K562 (cell line): ENCODE data around the gene PRKG1. TPM values are rescaled to one million over a fixed set of nuclear protein-coding genes. Genes with fewer than 3 reads are reported as not detected.

Experiments used
- ATAC-seq: fragments of 200-7000 bp; cut with Tn5 transposase; 3 replicates; pipeline ENCODE4 v1.9.1; 2020; ENCODE audit warnings: moderate library complexity
- BruUV-seq: library from RNA; stranded (reverse); fragments of 400-500 nt; replicated peaks from 2 replicates; lab custom pipeline; 2021; lab: Mats Ljungman, UMichigan
- CTCF ChIA-PET: fragments of 300-600 bp; formaldehyde crosslinking; extraction: SDS; loops from one replicate; lab custom pipeline; 2021; ENCODE audit warnings: low intra/inter-chr PET ratio; lab: Yijun Ruan, JAX
- POLR2A ChIA-PET: fragments of 300-600, 350-650 bp; sonication (Branson Sonifier 250); formaldehyde crosslinking; extraction: SDS; loops from one replicate; lab custom pipeline; 2021; ENCODE audit warnings: antibody characterized with exemption, inconsistent platforms; lab: Yijun Ruan, JAX
- DNase-seq, 4 experiments: peaks; one replicate each; pipeline versions ENCODE4 v3.0.0 to v3.0.0-alpha.2; 2011 to 2018; ENCODE audit warnings: low spot score in 3 of 4, mixed read lengths in 3 of 4; ENCODE audit errors: extremely low read depth in 1 of 4
- FAIRE-seq: peaks from 2 replicates; lab custom pipeline; 2011; peaks lifted over from hg19 to GRCh38; lab: Jason Lieb, UNC
- H2AFZ ChIP-seq: 2 replicates; pipeline ENCODE4 v1.6.0; 2011; ENCODE audit warnings: low read depth, low read length, control low read depth, inconsistent platforms
- H3K27ac ChIP-seq: fragments of 200-600 bp; 3 replicates; pipeline ENCODE4 v1.8.0; 2011; ENCODE audit warnings: low read depth, mild to moderate bottlenecking, control low read depth, inconsistent platforms, low read length, moderate library complexity, mixed read lengths; ENCODE audit errors: extremely low read depth
- H3K27me3 ChIP-seq, 2 experiments: fragments of 300-600 bp in 1 of 2; 2 replicates in 1 of 2; 3 replicates in 1 of 2; pipeline versions ENCODE4 v1.6.0 to v1.8.0; 2011; ENCODE audit warnings: inconsistent platforms in 2 of 2, low read length in 2 of 2, mild to moderate bottlenecking in 1 of 2, mixed read lengths in 1 of 2, moderate library complexity in 1 of 2; ENCODE audit not compliant: control insufficient read depth in 2 of 2, insufficient read depth in 2 of 2
- H3K36me3 ChIP-seq: fragments of 300-600 bp; 3 replicates; pipeline ENCODE4 v1.8.0; 2011; ENCODE audit warnings: mild to moderate bottlenecking, low read length, inconsistent platforms; ENCODE audit not compliant: control insufficient read depth, insufficient read depth
- H3K4me1 ChIP-seq, 2 experiments: fragments of 200-600 bp in 1 of 2; replicated peaks in 1 of 2; 2 replicates in 1 of 2; 3 replicates in 1 of 2; pipeline versions ENCODE4 v1.5.1 to v1.8.0; 2011; ENCODE audit warnings: inconsistent platforms in 2 of 2, low read length in 2 of 2, mild to moderate bottlenecking in 1 of 2, mixed read lengths in 1 of 2, moderate library complexity in 1 of 2; ENCODE audit not compliant: control insufficient read depth in 2 of 2, insufficient read depth in 2 of 2
- H3K4me2 ChIP-seq: 2 replicates; pipeline ENCODE4 v1.6.1; 2011; ENCODE audit warnings: low read length, control low read depth, inconsistent platforms, mixed read lengths; ENCODE audit not compliant: insufficient read depth
- H3K4me3 ChIP-seq: fragments of 200-600 bp; sonication (generic), shearing (Covaris generic); 2 replicates; pipeline ENCODE4 v1.5.1; 2016; ENCODE audit warnings: control low read depth, inconsistent platforms
- H3K79me2 ChIP-seq: fragments of 200-600 bp; 3 replicates; pipeline ENCODE4 v1.8.0; 2011; ENCODE audit warnings: low read length, inconsistent platforms; ENCODE audit not compliant: control insufficient read depth, insufficient read depth
- H3K9ac ChIP-seq, 2 experiments: 2 replicates each; pipeline versions ENCODE4 v1.6.0 to v1.6.1; 2011; ENCODE audit warnings: low read depth in 2 of 2, low read length in 2 of 2, control low read depth in 1 of 2, inconsistent platforms in 1 of 2, mild to moderate bottlenecking in 1 of 2, mixed read lengths in 1 of 2; ENCODE audit not compliant: insufficient read depth in 1 of 2
- H3K9me1 ChIP-seq: one replicate; pipeline ENCODE4 v1.6.0; 2011; ENCODE audit warnings: inconsistent platforms, mild to moderate bottlenecking, low read length, moderate library complexity; ENCODE audit not compliant: control insufficient read depth, insufficient read depth
- H3K9me3 ChIP-seq: replicated peaks from 2 replicates; pipeline ENCODE4 v1.5.1; 2011; ENCODE audit warnings: low read depth, low read length, inconsistent platforms; ENCODE audit not compliant: control insufficient read depth, insufficient read depth
- H4K20me1 ChIP-seq: replicated peaks from 2 replicates; pipeline ENCODE4 v1.6.1; 2011; ENCODE audit warnings: low read length, inconsistent platforms, mixed read lengths; ENCODE audit not compliant: control insufficient read depth, insufficient read depth
- BCL6 ChIP-seq: fragments of 250-450 bp; sonication (Bioruptor Pico); IDR thresholded peaks from 2 replicates; pipeline ENCODE4 v1.4.0; 2020
- CHD2 ChIP-seq: IDR thresholded peaks from 2 replicates; pipeline ENCODE4 v1.6.1; 2011; ENCODE audit warnings: low read depth, low read length
- HNRNPLL ChIP-seq: fragments of 200-400 bp; formaldehyde crosslinking; IDR thresholded peaks from 2 replicates; pipeline ENCODE4 v1.6.1; 2017; ENCODE audit warnings: low read length, low read depth, mild to moderate bottlenecking; ENCODE audit not compliant: poor library complexity, severe bottlenecking
- NR2C2 ChIP-seq, 2 experiments: fragments of 200-800 bp in 1 of 2; sonication (Bioruptor generic) in 1 of 2; sonication (generic) in 1 of 2; formaldehyde crosslinking in 1 of 2; IDR thresholded peaks; 2 replicates each; pipeline versions ENCODE4 v1.6.1 to v1.8.0; 2016 to 2022; ENCODE audit warnings: mild to moderate bottlenecking in 1 of 2, missing compliant biosample characterization in 1 of 2, missing genetic modification characterization in 1 of 2, missing genetic modification reagents in 1 of 2
- SIN3A ChIP-seq, 2 experiments: fragments of 150-350 bp in 1 of 2; IDR thresholded peaks; 2 replicates each; pipeline ENCODE4 v1.6.1; 2011 to 2016; ENCODE audit warnings: borderline replicate concordance in 2 of 2, low read depth in 2 of 2, low read length in 2 of 2, mild to moderate bottlenecking in 2 of 2, moderate library complexity in 2 of 2; ENCODE audit not compliant: control insufficient read depth in 1 of 2
- ZKSCAN1 ChIP-seq: fragments of 150-350 bp; IDR thresholded peaks from 2 replicates; pipeline ENCODE4 v1.6.1; 2016; ENCODE audit warnings: low read depth, low read length
- ZNF12 ChIP-seq: sonication (generic); formaldehyde crosslinking; IDR thresholded peaks from 2 replicates; pipeline ENCODE4 v1.4.0; 2020; ENCODE audit warnings: mild to moderate bottlenecking, missing genetic modification reagents
- ZNF778 ChIP-seq: fragments of 450-650 bp; formaldehyde crosslinking; IDR thresholded peaks from 2 replicates; pipeline ENCODE4 v1.4.0; 2020; ENCODE audit warnings: mild to moderate bottlenecking, moderate library complexity
- in situ Hi-C: fragments of 300-500 bp; cut with MboI; formaldehyde crosslinking; loops from 4 replicates; pipeline ENCODE4 v1.15.0; 2018; ENCODE audit warnings: inconsistent platforms, mixed read lengths
- intact Hi-C: fragments of 100-400 bp; cut with micrococcal nuclease; formaldehyde crosslinking; loops from 2 replicates; pipeline ENCODE4 v1.14.2; 2022
- polyA plus RNA-seq, 8 experiments: library from polyadenylated mRNA; depleted of rRNA in 4 of 8; stranded (reverse) in 5 of 8; unstranded in 3 of 8; fragments of >200 nt; fragmentation: Nextera tagmentation in 2 of 8; fragmentation: Illumina TruSeq in 1 of 8; extraction: Ambion mirVana in 2 of 8; extraction: Trizol in 1 of 8; gene quantifications; 2 replicates each; pipeline versions ENCODE4 v1.2.1 to v1.2.3, GENCODE V29; 2011 to 2014; ENCODE audit warnings: inconsistent platforms in 1 of 8, missing spikeins in 1 of 8
- total RNA-seq, 7 experiments: library from RNA; depleted of rRNA in 6 of 7; stranded (reverse); fragments of >200 nt in 6 of 7; fragmentation: Illumina TruSeq in 2 of 7; extraction: Trizol in 2 of 7; gene quantifications; 2 replicates each; pipeline versions ENCODE4 v1.2.1 to v1.2.3, GENCODE V29; 2011 to 2021; ENCODE audit warnings: low replicate concordance in 1 of 7
- TF ChIP-seq, protein P1 (sequence below), 3 experiments: IDR thresholded peaks in 2 of 3; conservative IDR thresholded peaks in 1 of 3; 2 replicates each; pipeline ENCODE4 v1.5.1; 2011 to 2012; ENCODE audit warnings: low read length in 3 of 3, mild to moderate bottlenecking in 3 of 3, control low read depth in 2 of 3, improper control_type of control experiment in 1 of 3, inconsistent platforms in 1 of 3, low read depth in 1 of 3, mixed read lengths in 1 of 3, moderate library complexity in 1 of 3; ENCODE audit not compliant: insufficient read depth in 2 of 3
- TF ChIP-seq, protein P2 (sequence below): IDR thresholded peaks from 2 replicates; pipeline ENCODE4 v1.6.1; 2011; ENCODE audit warnings: borderline replicate concordance, low read depth, mild to moderate bottlenecking, moderate library complexity, low read length; ENCODE audit not compliant: insufficient read depth, poor library complexity, severe bottlenecking

PRKG1 gene
- total and polyA plus RNA-seq, 9 of the 15 experiments (the other 6 are each of a cell fraction or from before 2014, with no cell fraction given), result 0.22 TPM; not detected in 8

DNA sequence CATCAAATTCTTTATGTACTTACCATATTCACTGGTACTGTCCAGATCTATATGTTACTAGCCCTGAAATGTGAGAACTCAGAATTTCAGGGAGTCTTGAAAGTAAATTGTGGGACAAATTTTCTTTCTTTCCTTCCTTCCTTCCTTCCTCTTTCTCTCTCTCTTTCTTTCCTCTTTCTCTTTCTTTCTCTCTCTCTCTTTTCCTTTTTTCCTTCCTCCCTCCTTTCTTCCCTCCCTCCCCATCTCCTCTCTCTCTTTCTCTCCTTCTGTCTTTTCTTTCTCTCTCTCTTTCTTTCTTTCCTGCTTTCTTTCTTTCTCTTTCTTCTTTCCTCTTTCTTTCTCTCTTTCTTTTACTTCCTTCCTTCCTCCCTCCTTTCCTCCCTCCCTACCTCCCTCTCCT lies 882.5 kb downstream of the PRKG1 start:
- BruUV-seq, result no TSS peak
- intact Hi-C loops, result no loop called here
- ChIA-PET CTCF (no interaction called here), POLR2A (no interaction called here)
- Histone ChIP-seq H3K4me2 (no peak overlapping the region), H2AFZ (no peak overlapping the region), H3K4me3 (no peak overlapping the region), H3K4me1 (no peaks in the 10 kb centered on the region), H4K20me1 (no peaks in the 10 kb centered on the region), H3K27ac (no peak overlapping the region), H3K36me3 (no peaks in the 10 kb centered on the region), H3K9me3 (no peaks in the 10 kb centered on the region; the same call in 1 of the 2 replicates), H3K9me1 (no peaks in the 10 kb centered on the region), H3K79me2 (no peaks in the 10 kb centered on the region), H3K9ac (no peak overlapping the region)
- FAIRE-seq (no peak), DNase-seq (no peak), ATAC-seq (no peak)
- TF ChIP-seq, protein P1, sequence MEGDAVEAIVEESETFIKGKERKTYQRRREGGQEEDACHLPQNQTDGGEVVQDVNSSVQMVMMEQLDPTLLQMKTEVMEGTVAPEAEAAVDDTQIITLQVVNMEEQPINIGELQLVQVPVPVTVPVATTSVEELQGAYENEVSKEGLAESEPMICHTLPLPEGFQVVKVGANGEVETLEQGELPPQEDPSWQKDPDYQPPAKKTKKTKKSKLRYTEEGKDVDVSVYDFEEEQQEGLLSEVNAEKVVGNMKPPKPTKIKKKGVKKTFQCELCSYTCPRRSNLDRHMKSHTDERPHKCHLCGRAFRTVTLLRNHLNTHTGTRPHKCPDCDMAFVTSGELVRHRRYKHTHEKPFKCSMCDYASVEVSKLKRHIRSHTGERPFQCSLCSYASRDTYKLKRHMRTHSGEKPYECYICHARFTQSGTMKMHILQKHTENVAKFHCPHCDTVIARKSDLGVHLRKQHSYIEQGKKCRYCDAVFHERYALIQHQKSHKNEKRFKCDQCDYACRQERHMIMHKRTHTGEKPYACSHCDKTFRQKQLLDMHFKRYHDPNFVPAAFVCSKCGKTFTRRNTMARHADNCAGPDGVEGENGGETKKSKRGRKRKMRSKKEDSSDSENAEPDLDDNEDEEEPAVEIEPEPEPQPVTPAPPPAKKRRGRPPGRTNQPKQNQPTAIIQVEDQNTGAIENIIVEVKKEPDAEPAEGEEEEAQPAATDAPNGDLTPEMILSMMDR (IDR thresholded peaks at IDR 0.05 in 2 of 3, conservative IDR thresholded peaks at IDR 0.05 in 1 of 3; ENCODE audit: insufficient read depth in 2 of 3, low read depth in 1 of 3, low read length in 3 of 3), result no peak
- TF ChIP-seq SIN3A (IDR thresholded peaks at IDR 0.05; ENCODE audit: borderline replicate concordance in 2 of 2, control insufficient read depth in 1 of 2, low read depth in 2 of 2, low read length in 2 of 2) (no peak), ZNF778 (CRISPR knock-in tag) (no peak), HNRNPLL (no peak), CHD2 (no peak), ZKSCAN1 (no peak), NR2C2 (CRISPR knock-in tag; IDR thresholded peaks at IDR 0.05) (no peak), NR2C2 (tag; IDR thresholded peaks at IDR 0.05) (no peak), ZNF12 (CRISPR knock-in tag) (no peak), BCL6 (CRISPR knock-in tag) (no peak)
- TF ChIP-seq, protein P2, sequence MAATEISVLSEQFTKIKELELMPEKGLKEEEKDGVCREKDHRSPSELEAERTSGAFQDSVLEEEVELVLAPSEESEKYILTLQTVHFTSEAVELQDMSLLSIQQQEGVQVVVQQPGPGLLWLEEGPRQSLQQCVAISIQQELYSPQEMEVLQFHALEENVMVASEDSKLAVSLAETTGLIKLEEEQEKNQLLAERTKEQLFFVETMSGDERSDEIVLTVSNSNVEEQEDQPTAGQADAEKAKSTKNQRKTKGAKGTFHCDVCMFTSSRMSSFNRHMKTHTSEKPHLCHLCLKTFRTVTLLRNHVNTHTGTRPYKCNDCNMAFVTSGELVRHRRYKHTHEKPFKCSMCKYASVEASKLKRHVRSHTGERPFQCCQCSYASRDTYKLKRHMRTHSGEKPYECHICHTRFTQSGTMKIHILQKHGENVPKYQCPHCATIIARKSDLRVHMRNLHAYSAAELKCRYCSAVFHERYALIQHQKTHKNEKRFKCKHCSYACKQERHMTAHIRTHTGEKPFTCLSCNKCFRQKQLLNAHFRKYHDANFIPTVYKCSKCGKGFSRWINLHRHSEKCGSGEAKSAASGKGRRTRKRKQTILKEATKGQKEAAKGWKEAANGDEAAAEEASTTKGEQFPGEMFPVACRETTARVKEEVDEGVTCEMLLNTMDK, result no peak
- TF ChIP-seq, all 486 proteins: peak for 0
- in situ Hi-C loops, result no loop called here
- H3K27me3 ChIP-seq, result no peaks in the 10 kb centered on the region
